HFFc6 (cell line): ENCODE data around the gene LIPE. TPM values are rescaled to one million over a fixed set of nuclear protein-coding genes. Genes with fewer than 3 reads are reported as not detected.
A peak's percentile ranks its signal among the peaks of the same experiment; 100 is the strongest.

Experiments
- DNase-seq: peaks from one replicate; pipeline ENCODE4 v3.0.0-alpha.2; 2018
- H3K27ac Mint-ChIP-seq: 2 replicates; pipeline ENCODE4 v1.8.0; 2020; ENCODE audit warnings: mild to moderate bottlenecking, mixed read lengths
- H3K27me3 Mint-ChIP-seq: 2 replicates; pipeline ENCODE4 v1.8.0; 2021; ENCODE audit warnings: mild to moderate bottlenecking, moderate library complexity, mixed read lengths; ENCODE audit not compliant: insufficient read depth
- H3K36me3 Mint-ChIP-seq: 2 replicates; pipeline ENCODE4 v1.8.0; 2021; ENCODE audit warnings: low read depth, mixed read lengths
- H3K4me1 Mint-ChIP-seq: 2 replicates; pipeline ENCODE4 v1.8.0; 2020; ENCODE audit warnings: low read depth, mixed read lengths
- H3K4me3 Mint-ChIP-seq: 2 replicates; pipeline ENCODE4 v1.8.0; 2020; ENCODE audit warnings: mild to moderate bottlenecking, moderate library complexity, mixed read lengths
- H3K9me3 Mint-ChIP-seq: 2 replicates; pipeline ENCODE4 v1.8.0; 2020; ENCODE audit warnings: mild to moderate bottlenecking, mixed read lengths
- total RNA-seq, 6 experiments: library from RNA; stranded (reverse); fragmentation: NEBNext Ultra II Directional; extraction: Animal tissue kit (Norgen Biotek cat#: 25700); gene quantifications; 2 replicates in 1 of 6; 3 replicates in 5 of 6; pipeline ENCODE4 v1.2.3, GENCODE V29; 2021
- TF ChIP-seq, protein P1 (sequence below): fragments of 200-600 bp; sonication (generic); IDR thresholded peaks from 2 replicates; pipeline ENCODE4 v1.5.0; 2021; ENCODE audit warnings: antibody characterized with exemption, mild to moderate bottlenecking

LIPE gene
- total RNA-seq, 6 experiments from 2014 or later = 4.7 to 9.2 (median 7.1) TPM

DNA sequence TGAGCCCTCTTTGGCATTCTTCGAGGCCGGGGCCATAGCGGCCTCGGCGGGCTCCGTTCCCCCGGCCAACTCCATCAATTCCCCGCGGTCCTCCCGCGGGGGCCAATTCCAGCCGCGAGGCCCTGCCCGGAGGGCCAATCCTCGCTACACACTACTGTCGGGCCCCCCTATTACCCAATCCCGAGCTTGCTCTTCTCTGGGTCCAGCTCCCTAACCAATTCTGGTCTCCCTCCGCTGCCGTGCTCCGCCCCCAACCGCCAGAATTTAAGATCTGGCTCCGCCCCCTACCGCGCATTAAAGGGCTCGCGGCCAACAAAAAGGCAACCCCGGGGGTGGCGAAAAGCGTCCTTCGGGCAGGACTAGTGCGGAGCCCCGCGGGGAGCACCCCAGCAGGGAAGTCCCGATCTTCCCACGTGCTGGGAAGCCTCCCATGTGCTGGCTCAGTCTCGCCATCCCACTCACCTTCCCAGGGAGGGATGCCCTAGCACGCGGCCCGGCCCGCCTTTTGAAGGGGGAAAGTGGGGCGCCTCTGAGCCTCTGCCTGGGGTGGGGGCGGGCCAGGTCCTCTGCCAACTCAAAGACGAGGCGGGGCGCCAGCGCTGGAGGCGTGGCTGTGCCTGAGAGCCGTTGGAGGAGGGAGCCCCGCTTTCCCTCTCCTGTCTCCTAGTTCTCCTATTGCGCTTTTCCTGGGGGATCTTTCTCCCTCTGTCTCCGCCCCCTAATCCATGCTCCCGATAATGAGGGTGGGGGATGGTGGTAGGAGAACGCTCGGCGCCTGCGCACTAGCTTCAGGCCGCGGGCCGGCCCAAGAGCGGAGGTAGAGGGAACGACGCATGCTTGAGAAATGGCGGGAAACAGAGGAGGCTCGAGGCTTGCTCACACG is 3.5 kb downstream of the LIPE start:
- H3K36me3 Mint-ChIP-seq = no peaks in the 10 kb centered on the region
- peaks cover 3% of the 10 kb centered on the region; the same call in 1 of the 2 replicates for H3K27me3 Mint-ChIP-seq
- H3K4me1 Mint-ChIP-seq = peaks cover 35% of the 10 kb centered on the region
- DNase-seq = peak; percentile 84
- TF ChIP-seq, protein P1, sequence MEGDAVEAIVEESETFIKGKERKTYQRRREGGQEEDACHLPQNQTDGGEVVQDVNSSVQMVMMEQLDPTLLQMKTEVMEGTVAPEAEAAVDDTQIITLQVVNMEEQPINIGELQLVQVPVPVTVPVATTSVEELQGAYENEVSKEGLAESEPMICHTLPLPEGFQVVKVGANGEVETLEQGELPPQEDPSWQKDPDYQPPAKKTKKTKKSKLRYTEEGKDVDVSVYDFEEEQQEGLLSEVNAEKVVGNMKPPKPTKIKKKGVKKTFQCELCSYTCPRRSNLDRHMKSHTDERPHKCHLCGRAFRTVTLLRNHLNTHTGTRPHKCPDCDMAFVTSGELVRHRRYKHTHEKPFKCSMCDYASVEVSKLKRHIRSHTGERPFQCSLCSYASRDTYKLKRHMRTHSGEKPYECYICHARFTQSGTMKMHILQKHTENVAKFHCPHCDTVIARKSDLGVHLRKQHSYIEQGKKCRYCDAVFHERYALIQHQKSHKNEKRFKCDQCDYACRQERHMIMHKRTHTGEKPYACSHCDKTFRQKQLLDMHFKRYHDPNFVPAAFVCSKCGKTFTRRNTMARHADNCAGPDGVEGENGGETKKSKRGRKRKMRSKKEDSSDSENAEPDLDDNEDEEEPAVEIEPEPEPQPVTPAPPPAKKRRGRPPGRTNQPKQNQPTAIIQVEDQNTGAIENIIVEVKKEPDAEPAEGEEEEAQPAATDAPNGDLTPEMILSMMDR = no peak
- peak overlapping the region; percentile 83 for H3K27ac Mint-ChIP-seq
- H3K4me3 Mint-ChIP-seq = peak overlapping the region; percentile 88
- H3K9me3 Mint-ChIP-seq = no peaks in the 10 kb centered on the region

DNA sequence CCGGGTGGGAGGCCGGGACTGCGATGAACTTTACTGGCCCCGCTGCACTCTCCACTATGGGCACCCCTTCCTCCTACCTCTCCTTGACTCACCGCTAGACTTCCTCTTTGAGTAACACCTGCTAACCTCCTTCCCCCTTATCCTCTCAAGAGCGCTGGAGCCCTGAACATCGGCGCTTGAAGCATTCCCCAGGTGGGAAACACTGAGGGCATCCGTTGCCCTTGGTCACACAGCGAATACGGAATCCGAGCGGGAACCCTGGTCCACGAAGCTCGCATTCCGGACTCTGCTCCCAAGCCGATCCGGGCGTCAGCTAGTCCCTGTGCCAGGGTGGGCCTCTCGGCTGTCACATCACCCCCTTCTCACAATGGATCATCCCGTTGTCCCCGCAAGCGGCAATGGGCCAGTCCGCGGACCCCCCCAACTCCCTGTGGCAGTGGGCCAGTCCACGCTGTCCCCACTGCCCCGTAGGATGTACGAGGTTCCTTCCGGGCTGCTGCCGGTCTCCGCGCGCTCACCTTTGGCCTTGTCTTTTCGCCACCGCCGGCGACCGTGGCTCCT is 4.2 kb downstream of the LIPE start:
- peak overlapping the region; percentile 83 for H3K27ac Mint-ChIP-seq
- H3K4me1 Mint-ChIP-seq = peaks cover 35% of the 10 kb centered on the region
- H3K4me3 Mint-ChIP-seq = peak overlapping the region; percentile 88
- no peaks in the 10 kb centered on the region for H3K9me3 Mint-ChIP-seq
- H3K27me3 Mint-ChIP-seq = peaks cover 3% of the 10 kb centered on the region; the same call in 1 of the 2 replicates
- H3K36me3 Mint-ChIP-seq = no peaks in the 10 kb centered on the region
- TF ChIP-seq, protein P1 = no peak
- no peak for DNase-seq

DNA sequence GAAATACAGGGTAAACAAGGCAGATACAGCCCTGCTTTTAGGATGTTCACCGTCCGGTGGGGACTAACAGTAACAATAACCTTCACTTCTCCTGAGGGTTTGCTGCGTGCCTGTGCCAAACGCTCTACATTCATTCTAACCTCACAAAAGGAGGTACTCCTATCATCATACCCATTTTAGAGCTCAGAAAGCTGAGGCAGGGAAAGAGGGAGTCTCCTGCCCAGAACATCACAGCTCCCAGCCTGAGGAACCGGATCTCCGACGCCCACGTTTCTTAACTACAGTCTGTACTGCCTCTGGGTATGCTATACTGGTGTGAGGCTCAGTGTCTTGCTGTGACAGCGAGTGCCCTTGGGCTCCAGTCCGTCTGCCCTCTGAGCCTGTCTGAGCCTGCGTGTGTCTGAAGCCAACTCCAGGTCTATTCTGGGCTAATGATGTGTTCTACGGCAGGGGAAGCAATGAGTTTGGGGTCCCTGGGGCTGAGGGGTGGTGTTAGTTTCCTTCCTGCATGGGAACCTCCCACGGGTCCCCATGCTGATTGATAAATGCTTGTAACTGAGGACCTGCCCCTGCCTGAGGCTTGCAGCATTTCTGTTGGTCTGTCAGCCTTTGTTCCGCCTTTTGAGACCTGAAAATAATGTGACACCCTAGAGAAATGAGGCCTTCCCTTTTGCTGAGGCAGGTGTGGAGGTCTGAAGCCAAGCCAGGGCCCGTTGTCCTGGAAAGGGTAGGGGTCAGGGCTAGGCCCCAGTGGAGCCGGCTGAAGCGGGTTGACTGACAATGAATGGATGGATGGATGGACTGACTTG is 4.9 kb downstream of the LIPE start:
- Mint-ChIP-seq H3K4me3 (peak overlapping the region; percentile 88), H3K36me3 (no peaks in the 10 kb centered on the region), H3K27ac (peak overlapping the region; percentile 83), H3K4me1 (peaks cover 35% of the 10 kb centered on the region), H3K9me3 (no peaks in the 10 kb centered on the region), H3K27me3 (peaks cover 2% of the 10 kb centered on the region; the same call in 1 of the 2 replicates)
- no peak for DNase-seq
- TF ChIP-seq, protein P1 = no peak

- Mint-ChIP-seq H3K27me3 (peaks cover 2% of the 10 kb centered on the region; the same call in 1 of the 2 replicates), H3K36me3 (no peaks in the 10 kb centered on the region), H3K27ac (peak overlapping the region; percentile 22; the same call in 1 of the 2 replicates), H3K4me3 (peak overlapping the region; percentile 88; the same call in 1 of the 2 replicates), H3K4me1 (peaks cover 35% of the 10 kb centered on the region), H3K9me3 (no peaks in the 10 kb centered on the region)
- TF ChIP-seq, protein P1 = no peak
- DNase-seq = peak; percentile 65
These were observed 5.6 kb downstream of the LIPE start for GRCh38 chr19:42421591-42422031.

- Mint-ChIP-seq H3K4me1 (peaks cover 35% of the 10 kb centered on the region), H3K36me3 (no peaks in the 10 kb centered on the region), H3K27me3 (peaks cover 2% of the 10 kb centered on the region; the same call in 1 of the 2 replicates), H3K27ac (peak overlapping the region; percentile 22; the same call in 1 of the 2 replicates), H3K9me3 (no peaks in the 10 kb centered on the region), H3K4me3 (no peak overlapping the region)
- no peak for DNase-seq
- TF ChIP-seq, protein P1 = no peak
These were observed 6.1 kb downstream of the LIPE start for GRCh38 chr19:42421101-42421500.
